Measurements from ENCODE around the gene C14orf39. TPM values are rescaled to one million over a fixed set of nuclear protein-coding genes. Genes with fewer than 3 reads are reported as not detected.
"Not testable (repeated sequence)": the region's sequence is repeated elsewhere in the genome, so short reads cannot be mapped to it uniquely, and the experiment has no call there.

C14orf39 gene
- total RNA-seq, 1 experiment from 2014 or later: not detected

DNA sequence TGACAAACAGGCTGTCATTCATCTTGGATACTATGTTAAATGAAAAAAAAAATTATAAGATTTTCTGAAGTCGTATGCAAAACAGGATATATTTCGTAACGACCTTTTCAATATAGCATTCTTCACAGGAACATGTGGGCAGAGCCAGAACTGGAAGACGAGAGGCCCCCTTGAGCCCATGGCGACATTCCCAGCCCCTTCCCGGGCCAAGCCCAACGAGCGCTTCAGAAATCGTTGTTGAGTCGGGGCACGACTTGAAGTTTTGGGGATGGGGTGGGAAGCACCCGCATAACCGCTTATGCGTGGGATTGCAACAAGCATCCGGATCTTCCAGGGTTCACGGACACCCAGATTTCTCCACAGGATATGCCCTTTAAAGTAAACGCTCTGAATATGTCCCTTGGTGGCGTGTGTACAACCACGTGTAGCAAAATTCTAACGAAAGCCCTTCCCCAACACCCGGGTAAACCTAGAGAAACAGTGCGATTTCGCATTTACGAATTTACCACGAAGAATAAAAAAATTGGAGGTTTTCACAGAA lies 736 bp downstream of the C14orf39 start:
- no peaks in the 10 kb centered on the region for H3K36me3 ChIP-seq (ENCODE audit: control insufficient read depth, insufficient read depth, low read length)

DNA sequence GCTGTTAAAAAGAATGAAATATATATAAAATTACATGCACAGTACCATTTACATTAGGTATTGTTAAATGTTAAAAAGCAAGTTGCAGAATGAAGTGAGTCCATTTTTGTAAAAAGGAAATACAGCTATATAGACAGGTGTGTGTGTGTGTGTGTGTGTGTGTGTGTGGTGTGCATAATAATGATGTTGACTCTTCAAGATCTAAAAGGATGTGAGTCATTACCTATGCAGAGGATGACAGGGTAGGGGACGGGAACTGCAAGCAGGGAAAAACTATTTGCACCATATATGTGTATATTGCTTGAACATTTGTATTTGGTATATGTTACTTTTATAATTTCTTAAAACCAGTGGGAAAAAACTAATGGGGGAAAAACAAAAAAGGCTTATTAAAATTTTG lies 3.1 kb downstream of the C14orf39 start:
- intact Hi-C loops (cut with micrococcal nuclease; ENCODE audit: unreplicated experiment): no loop called here
- no peak overlapping the region for H3K4me3 Mint-ChIP-seq (ENCODE audit: unreplicated experiment)
- BruUV-seq (replicated peaks): no TSS peak
- peaks cover 3% of the 10 kb centered on the region for H3K27me3 Mint-ChIP-seq (ENCODE audit: insufficient read depth, unreplicated experiment)
- no peaks in the 10 kb centered on the region for H3K9me3 ChIP-seq
- DNase-seq: no peak
- CTCF ChIA-PET: no interaction called here
- H3K4me1 ChIP-seq: no peaks in the 10 kb centered on the region
- TF ChIP-seq, protein P1, sequence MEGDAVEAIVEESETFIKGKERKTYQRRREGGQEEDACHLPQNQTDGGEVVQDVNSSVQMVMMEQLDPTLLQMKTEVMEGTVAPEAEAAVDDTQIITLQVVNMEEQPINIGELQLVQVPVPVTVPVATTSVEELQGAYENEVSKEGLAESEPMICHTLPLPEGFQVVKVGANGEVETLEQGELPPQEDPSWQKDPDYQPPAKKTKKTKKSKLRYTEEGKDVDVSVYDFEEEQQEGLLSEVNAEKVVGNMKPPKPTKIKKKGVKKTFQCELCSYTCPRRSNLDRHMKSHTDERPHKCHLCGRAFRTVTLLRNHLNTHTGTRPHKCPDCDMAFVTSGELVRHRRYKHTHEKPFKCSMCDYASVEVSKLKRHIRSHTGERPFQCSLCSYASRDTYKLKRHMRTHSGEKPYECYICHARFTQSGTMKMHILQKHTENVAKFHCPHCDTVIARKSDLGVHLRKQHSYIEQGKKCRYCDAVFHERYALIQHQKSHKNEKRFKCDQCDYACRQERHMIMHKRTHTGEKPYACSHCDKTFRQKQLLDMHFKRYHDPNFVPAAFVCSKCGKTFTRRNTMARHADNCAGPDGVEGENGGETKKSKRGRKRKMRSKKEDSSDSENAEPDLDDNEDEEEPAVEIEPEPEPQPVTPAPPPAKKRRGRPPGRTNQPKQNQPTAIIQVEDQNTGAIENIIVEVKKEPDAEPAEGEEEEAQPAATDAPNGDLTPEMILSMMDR (IDR thresholded peaks at IDR 0.05; ENCODE audit: insufficient read depth in 1 of 2, low read depth in 1 of 2, low read length in 1 of 2, severe bottlenecking in 1 of 2, unreplicated experiment in 1 of 2): no peak
- POLR2A ChIA-PET: no interaction called here
- H3K4me3 ChIP-seq (ENCODE audit: low read depth, low read length): no peak overlapping the region
- H3K4me1 Mint-ChIP-seq (ENCODE audit: low read depth, unreplicated experiment): no peaks in the 10 kb centered on the region
- no peaks in the 10 kb centered on the region for H3K36me3 Mint-ChIP-seq (ENCODE audit: insufficient read depth, unreplicated experiment)
- no peaks in the 10 kb centered on the region for H3K36me3 ChIP-seq (ENCODE audit: control insufficient read depth, insufficient read depth, low read length)
- H3K27ac Mint-ChIP-seq (ENCODE audit: unreplicated experiment): no peak overlapping the region
- peaks cover 10% of the 10 kb centered on the region for H3K9me3 Mint-ChIP-seq (ENCODE audit: unreplicated experiment)
- no peaks in the 10 kb centered on the region for H3K27me3 ChIP-seq (replicated peaks; ENCODE audit: control insufficient read depth, insufficient read depth, low read length)

More for the DNA sequence above, 736 bp downstream of the C14orf39 start:
- ChIA-PET POLR2A (no interaction called here), CTCF (no interaction called here)
- H3K27me3 Mint-ChIP-seq (ENCODE audit: insufficient read depth, unreplicated experiment): peaks cover 3% of the 10 kb centered on the region
- BruUV-seq (replicated peaks): no TSS peak
- H3K9me3 Mint-ChIP-seq (ENCODE audit: unreplicated experiment): peaks cover 7% of the 10 kb centered on the region
- TF ChIP-seq, protein P1 (IDR thresholded peaks at IDR 0.05; ENCODE audit: insufficient read depth in 1 of 2, low read depth in 1 of 2, low read length in 1 of 2, severe bottlenecking in 1 of 2, unreplicated experiment in 1 of 2): no peak
- H3K27me3 ChIP-seq (replicated peaks; ENCODE audit: control insufficient read depth, insufficient read depth, low read length): no peaks in the 10 kb centered on the region
- H3K27ac Mint-ChIP-seq (ENCODE audit: unreplicated experiment): no peak overlapping the region
- intact Hi-C loops (cut with micrococcal nuclease; ENCODE audit: unreplicated experiment): loop anchor here (5.0 kb wide), 3 partner anchors 153 to 278 kb away; no protein-coding TSS in a partner anchor
- no peak overlapping the region for H3K4me3 ChIP-seq (ENCODE audit: low read depth, low read length)
- H3K9me3 ChIP-seq: no peaks in the 10 kb centered on the region
- H3K4me3 Mint-ChIP-seq (ENCODE audit: unreplicated experiment): no peak overlapping the region
- H3K36me3 Mint-ChIP-seq (ENCODE audit: insufficient read depth, unreplicated experiment): no peaks in the 10 kb centered on the region
- no peaks in the 10 kb centered on the region for H3K4me1 Mint-ChIP-seq (ENCODE audit: low read depth, unreplicated experiment)
- no peaks in the 10 kb centered on the region for H3K4me1 ChIP-seq
- DNase-seq: no peak

DNA sequence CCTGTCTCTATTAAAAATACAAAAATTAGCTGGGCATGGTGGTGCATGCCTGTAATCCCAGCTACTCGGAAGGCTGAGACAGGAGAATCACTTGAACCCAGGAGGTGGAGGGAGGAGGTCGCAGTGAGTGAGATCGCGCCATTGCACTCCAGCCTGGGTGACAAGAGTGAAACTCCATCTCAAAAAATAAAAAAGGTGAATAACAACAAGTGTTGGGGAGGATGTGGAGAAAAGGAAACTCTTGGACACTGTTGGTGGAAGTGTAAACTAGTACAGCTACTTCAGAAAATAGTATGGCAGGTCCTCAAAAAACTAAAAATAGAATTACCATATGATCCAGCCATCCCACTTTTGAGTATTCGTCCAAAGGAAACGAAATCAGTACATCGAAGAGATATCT lies 5.6 kb downstream of the C14orf39 start:
- H3K4me3 ChIP-seq (ENCODE audit: low read depth, low read length); CTCF ChIA-PET; POLR2A ChIA-PET; H3K4me1 Mint-ChIP-seq (ENCODE audit: low read depth, unreplicated experiment); H3K9me3 ChIP-seq; BruUV-seq (replicated peaks); H3K4me1 ChIP-seq; H3K27me3 ChIP-seq (replicated peaks; ENCODE audit: control insufficient read depth, insufficient read depth, low read length); H3K9me3 Mint-ChIP-seq (ENCODE audit: unreplicated experiment); intact Hi-C loops (cut with micrococcal nuclease; ENCODE audit: unreplicated experiment); DNase-seq; H3K27ac Mint-ChIP-seq (ENCODE audit: unreplicated experiment); H3K36me3 Mint-ChIP-seq (ENCODE audit: insufficient read depth, unreplicated experiment); H3K27me3 Mint-ChIP-seq (ENCODE audit: insufficient read depth, unreplicated experiment); H3K36me3 ChIP-seq (ENCODE audit: control insufficient read depth, insufficient read depth, low read length); H3K4me3 Mint-ChIP-seq (ENCODE audit: unreplicated experiment): not testable (repeated sequence)

DNA sequence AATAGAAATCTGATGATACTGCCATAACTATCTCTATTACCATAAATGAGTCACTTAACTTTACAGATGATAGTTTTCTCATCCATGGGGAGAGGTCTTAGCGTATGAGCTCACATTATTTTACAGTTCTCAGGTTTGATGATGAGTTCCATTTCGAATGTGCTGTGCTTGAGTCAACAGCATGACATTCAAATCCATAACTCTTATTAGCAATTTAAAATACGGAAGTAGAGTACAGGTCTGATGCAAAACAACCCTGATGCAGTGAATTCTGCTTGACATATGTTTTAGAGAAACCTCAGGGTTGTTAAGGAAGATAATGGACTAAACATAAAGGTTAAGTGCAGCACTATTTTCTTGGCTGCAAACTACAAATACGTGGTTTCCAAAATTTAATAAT lies 30.0 kb downstream of the C14orf39 start:
- H3K9me3 Mint-ChIP-seq (ENCODE audit: unreplicated experiment): no peaks in the 10 kb centered on the region
- ChIA-PET POLR2A (no interaction called here), CTCF (no interaction called here)
- BruUV-seq (replicated peaks): no TSS peak
- no peaks in the 10 kb centered on the region for H3K36me3 ChIP-seq (ENCODE audit: control insufficient read depth, insufficient read depth, low read length)
- H3K27me3 Mint-ChIP-seq (ENCODE audit: insufficient read depth, unreplicated experiment): peaks cover 7% of the 10 kb centered on the region
- H3K36me3 Mint-ChIP-seq (ENCODE audit: insufficient read depth, unreplicated experiment): no peaks in the 10 kb centered on the region
- intact Hi-C loops (cut with micrococcal nuclease; ENCODE audit: unreplicated experiment): no loop called here
- no peak for DNase-seq
- TF ChIP-seq, protein P1 (IDR thresholded peaks at IDR 0.05; ENCODE audit: insufficient read depth in 1 of 2, low read depth in 1 of 2, low read length in 1 of 2, severe bottlenecking in 1 of 2, unreplicated experiment in 1 of 2): no peak
- H3K4me3 ChIP-seq (ENCODE audit: low read depth, low read length): no peak overlapping the region
- no peak overlapping the region for H3K27ac Mint-ChIP-seq (ENCODE audit: unreplicated experiment)
- no peaks in the 10 kb centered on the region for H3K27me3 ChIP-seq (replicated peaks; ENCODE audit: control insufficient read depth, insufficient read depth, low read length)
- H3K4me3 Mint-ChIP-seq (ENCODE audit: unreplicated experiment): no peak overlapping the region
- no peaks in the 10 kb centered on the region for H3K9me3 ChIP-seq
- H3K4me1 Mint-ChIP-seq (ENCODE audit: low read depth, unreplicated experiment): no peaks in the 10 kb centered on the region
- H3K4me1 ChIP-seq: no peaks in the 10 kb centered on the region
